Dedifferentiated amniotic fluid mesenchymal stem cell (primary cell): ENCODE measurements around the gene MPHOSPH8.
"Not testable (repeated sequence)": the region's sequence is repeated elsewhere in the genome, so short reads cannot be mapped to it uniquely, and the experiment has no call there.

Experiments used
- DNase-seq: peaks from one replicate; pipeline ENCODE4 v3.0.0-alpha.2; 2016; ENCODE audit errors: extremely low spot score

MPHOSPH8 gene

GRCh38 chr13:19624265-19624664, 9.2 kb upstream of the MPHOSPH8 start:
- DNase-seq: no peak

GRCh38 chr13:19632915-19633478, 462 bp upstream of the MPHOSPH8 start:
- no peak for DNase-seq

- DNase-seq: no peak
Observed at GRCh38 chr13:19634256-19634740, 839 bp downstream of the MPHOSPH8 start.

- not testable (repeated sequence) for DNase-seq
Observed at GRCh38 chr13:19635926-19636325, 2.5 kb downstream of the MPHOSPH8 start.

- no peak for DNase-seq
Observed at GRCh38 chr13:19643652-19644051, 10.2 kb downstream of the MPHOSPH8 start.

- DNase-seq: no peak
Observed at GRCh38 chr13:19645000-19645399, 11.5 kb downstream of the MPHOSPH8 start.

- no peak for DNase-seq
Observed at GRCh38 chr13:19646063-19646462, 12.6 kb downstream of the MPHOSPH8 start.

- no peak for DNase-seq
Observed at GRCh38 chr13:19650742-19651141, 17.3 kb downstream of the MPHOSPH8 start.

- no peak for DNase-seq
Observed at GRCh38 chr13:19657872-19658591, 24.6 kb downstream of the MPHOSPH8 start.

GRCh38 chr13:19658831-19659230, 25.4 kb downstream of the MPHOSPH8 start:
- no peak for DNase-seq

GRCh38 chr13:19661126-19661525, 27.7 kb downstream of the MPHOSPH8 start:
- DNase-seq: no peak

- DNase-seq: no peak
Observed at GRCh38 chr13:19661561-19661960, 28.1 kb downstream of the MPHOSPH8 start.

GRCh38 chr13:19663416-19663979, 30.0 kb downstream of the MPHOSPH8 start:
- DNase-seq: no peak

GRCh38 chr13:19664481-19665230, 31.2 kb downstream of the MPHOSPH8 start:
- no peak for DNase-seq

- no peak for DNase-seq
Observed at GRCh38 chr13:19665427-19665859, 32.0 kb downstream of the MPHOSPH8 start.

- DNase-seq: no peak
Observed at GRCh38 chr13:19668778-19669177, 35.3 kb downstream of the MPHOSPH8 start.

GRCh38 chr13:19670147-19670546, 36.7 kb downstream of the MPHOSPH8 start:
- DNase-seq: no peak

GRCh38 chr13:19672990-19673389, 39.5 kb downstream of the MPHOSPH8 start:
- no peak for DNase-seq

GRCh38 chr13:19673473-19674430, 40.3 kb downstream of the MPHOSPH8 start:
- no peak for DNase-seq

GRCh38 chr13:19674898-19675297, 41.4 kb downstream of the MPHOSPH8 start:
- DNase-seq: no peak

GRCh38 chr13:19676168-19676567, 42.7 kb downstream of the MPHOSPH8 start:
- no peak for DNase-seq
